Gastrocnemius medialis (tissue), 4 donors: ENCODE data around the gene TBCCD1. TPM values are rescaled to one million over a fixed set of nuclear protein-coding genes. Genes with fewer than 3 reads are reported as not detected.
"Not testable (repeated sequence)": the region's sequence is repeated elsewhere in the genome, so short reads cannot be mapped to it uniquely, and the experiment has no call there.

Experiments
- ATAC-seq, 2 donors: fragments of 150-250 bp; one replicate each; pipeline ENCODE4 v1.9.1; 2016
- DNase-seq, 2 donors: peaks; one replicate each; pipeline ENCODE4 v3.0.0-alpha.2; 2019
- H3K27ac ChIP-seq, 4 donors: fragments of 200-600 bp; sonication (generic); 1 replicate in 1 of 4; 2 replicates in 3 of 4; pipeline ENCODE4 v1.5.1; 2016 to 2018; ENCODE audit warnings: mild to moderate bottlenecking in 2 of 4, moderate library complexity in 1 of 4
- H3K27me3 ChIP-seq, 3 donors: fragments of 200-600 bp; sonication (generic) in 2 of 3; 1 replicate in 1 of 3; 2 replicates in 2 of 3; pipeline versions ENCODE4 v1.5.1 to v1.6.0; 2016 to 2019; ENCODE audit warnings: mild to moderate bottlenecking in 1 of 3, moderate library complexity in 1 of 3
- H3K36me3 ChIP-seq, 2 donors: fragments of 200-600 bp; sonication (generic) in 1 of 2; one replicate each; pipeline ENCODE4 v1.5.1; 2017 to 2018
- H3K4me1 ChIP-seq, 2 donors: fragments of 200-600 bp; sonication (generic) in 1 of 2; one replicate each; pipeline ENCODE4 v1.5.1; 2016 to 2017; ENCODE audit warnings: mild to moderate bottlenecking in 2 of 2
- H3K4me3 ChIP-seq, 4 donors: fragments of 200-600 bp; sonication (generic) in 3 of 4; 1 replicate in 1 of 4; 2 replicates in 3 of 4; pipeline ENCODE4 v1.5.1; 2016 to 2019; ENCODE audit warnings: mild to moderate bottlenecking in 2 of 4
- H3K9me3 ChIP-seq, 3 donors: fragments of 200-600 bp; sonication (generic) in 2 of 3; 1 replicate in 1 of 3; 2 replicates in 2 of 3; pipeline ENCODE4 v1.5.1; 2016 to 2019
- CTCF ChIP-seq, 5 experiments: fragments of 450-650 bp in 3 of 5; fragments of 200-600 bp in 2 of 5; sonication (generic) in 2 of 5; IDR thresholded peaks in 4 of 5; conservative IDR thresholded peaks in 1 of 5; 1 replicate in 4 of 5; 2 replicates in 1 of 5; pipeline ENCODE4 v1.5.1; 2016 to 2019; ENCODE audit warnings: antibody characterized with exemption in 5 of 5, mild to moderate bottlenecking in 3 of 5, moderate library complexity in 3 of 5
- POLR2A ChIP-seq, 2 donors: fragments of 450-650 bp; IDR thresholded peaks; one replicate each; pipeline ENCODE4 v1.6.1; 2017; ENCODE audit warnings: antibody characterized with exemption in 2 of 2, mild to moderate bottlenecking in 2 of 2, moderate library complexity in 2 of 2
- in situ Hi-C, 4 donors: fragments of 200-750 bp; cut with MboI; loops; one replicate each; pipeline versions ENCODE4 v1.15.0 to v1.8.0; 2017; ENCODE audit warnings: low sequenced_read_pairs in 4 of 4
- intact Hi-C: fragments of 100-400 bp; cut with DNase I; formaldehyde crosslinking; loops from one replicate; pipeline ENCODE4 v1.15.1; 2023; ENCODE audit warnings: low total_unique reads
- total RNA-seq, 4 donors: library from RNA; depleted of rRNA; stranded (reverse); fragments of >200 nt; gene quantifications; one replicate each; pipeline versions ENCODE4 v1.1.0 to v1.2.3, GENCODE V29; 2016

The TBCCD1 gene
- total RNA-seq, 4 donors from 2014 or later: 7.3 to 10.7 (median 8.0) TPM

DNA sequence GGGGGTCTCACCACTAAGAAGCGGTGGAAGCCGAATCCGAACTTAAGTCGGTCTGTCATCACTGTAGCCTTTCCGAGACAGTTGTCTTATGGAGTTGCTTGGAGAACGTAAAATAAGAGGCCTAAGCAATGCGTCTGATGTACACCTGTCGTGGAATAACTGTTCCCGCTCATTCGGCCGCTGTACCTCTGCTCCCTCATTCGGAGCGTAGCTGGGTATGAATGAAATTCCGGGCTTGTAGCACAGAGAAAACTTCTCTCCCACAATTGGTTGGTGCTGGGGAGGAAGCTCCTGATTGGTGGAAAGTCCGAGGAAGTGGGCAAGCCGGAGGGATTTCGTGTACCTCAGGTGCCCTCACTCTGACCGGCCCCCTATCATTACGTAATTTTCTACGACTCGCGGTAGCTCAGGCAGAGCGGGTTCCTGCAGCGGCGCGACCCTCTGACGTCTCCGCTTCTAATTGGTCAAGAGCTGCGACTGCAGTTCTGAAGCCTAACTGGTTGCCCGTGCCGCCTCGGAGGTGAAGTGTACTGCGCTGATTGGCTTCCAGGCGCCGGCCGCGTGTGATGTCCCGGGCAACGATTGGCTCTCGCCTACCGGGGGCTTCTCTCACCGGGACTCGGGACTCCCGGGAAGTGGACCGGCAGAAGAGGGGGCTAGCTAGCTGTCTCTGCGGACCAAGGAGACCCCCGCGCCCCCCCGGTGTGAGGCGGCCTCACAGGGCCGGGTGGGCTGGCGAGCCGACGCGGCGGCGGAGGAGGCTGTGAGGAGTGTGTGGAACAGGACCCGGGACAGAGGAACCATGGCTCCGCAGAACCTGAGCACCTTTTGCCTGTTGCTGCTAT, 3.2 kb upstream of the TBCCD1 start, which contains the start of gene DNAJB11:
TSS of gene DNAJB11 (plus strand) at position 625 of the 845 bp plus-strand sequence. CDS start at position 803, 178 bp downstream.
- Histone ChIP-seq H3K4me3 (peak within 1 kb of the TSS; percentile 81 to 99 (median 93)), H3K27ac (peak within 1 kb of the TSS; percentile 90 to 97 (median 94)), H3K9me3 (no peaks in the 10 kb centered on the region), H3K27me3 (no peaks in the 10 kb centered on the region), H3K36me3 (peaks cover 0 to 28% of the 10 kb centered on the region in 2 donors), H3K4me1 (peaks cover 25 to 34% of the 10 kb centered on the region in 2 donors)
- DNase-seq (peak; percentile 99), ATAC-seq (peak; percentile 90 to 96)
- in situ Hi-C loops: loop anchor here in 2 of 4 donors (25.0 kb wide), 4 partner anchors 217 to 983 kb away; partner anchors contain the start of genes EIF4A2 (in 1 of the 2), ETV5 (in 1 of the 2) and SENP2 (in 1 of the 2)
- intact Hi-C loops: loop anchor here (2.0 to 5.0 kb wide), 3 partner anchors 212 to 628 kb away; partner anchors contain the start of genes EIF4A2 and ETV5
- no peak for TF ChIP-seq CTCF (IDR thresholded peaks at IDR 0.05 in 4 of 5, conservative IDR thresholded peaks at IDR 0.05 in 1 of 5)
- TF ChIP-seq POLR2A (IDR thresholded peaks at IDR 0.05): peak; percentile 70 to 77

DNA sequence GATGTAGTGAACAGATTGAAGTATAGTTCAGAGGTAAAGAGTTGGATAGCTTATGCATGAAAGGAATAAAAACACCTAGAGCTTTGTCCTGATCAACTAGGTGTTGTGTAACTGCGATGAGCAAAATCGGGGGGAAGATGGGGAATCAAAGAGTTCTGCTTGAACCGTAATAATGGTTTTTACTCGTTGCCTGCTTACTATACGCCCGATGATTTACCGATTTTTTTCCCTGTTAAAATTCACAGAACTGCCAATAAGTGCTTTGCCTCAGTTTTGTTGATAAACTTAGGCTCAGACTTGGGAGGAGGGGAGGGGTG, 2.6 kb upstream of the TBCCD1 start:
- Histone ChIP-seq H3K9me3 (no peaks in the 10 kb centered on the region), H3K4me1 (peaks cover 25 to 34% of the 10 kb centered on the region in 2 donors), H3K36me3 (peaks cover 0 to 22% of the 10 kb centered on the region in 2 donors), H3K27me3 (no peaks in the 10 kb centered on the region), H3K4me3 (peak overlapping the region; percentile 67 to 99 (median 93)), H3K27ac (peak overlapping the region; percentile 62 to 95 (median 71))
- no peak for TF ChIP-seq POLR2A (IDR thresholded peaks at IDR 0.05)
- TF ChIP-seq CTCF (IDR thresholded peaks at IDR 0.05 in 4 of 5, conservative IDR thresholded peaks at IDR 0.05 in 1 of 5): no peak
- ATAC-seq (no peak), DNase-seq (no peak)
- intact Hi-C loops (loop anchor here (2.0 to 5.0 kb wide), 4 partner anchors 213 to 627 kb away; partner anchors contain the start of genes EIF4A2, ETV5 and RFC4), in situ Hi-C loops (loop anchor here in 2 of 4 donors (10.0 to 25.0 kb wide), 5 partner anchors 218 to 982 kb away; partner anchors contain the start of genes EIF4A2 (in 1 of the 2), ETV5 (in 1 of the 2) and SENP2 (in 1 of the 2))

DNA sequence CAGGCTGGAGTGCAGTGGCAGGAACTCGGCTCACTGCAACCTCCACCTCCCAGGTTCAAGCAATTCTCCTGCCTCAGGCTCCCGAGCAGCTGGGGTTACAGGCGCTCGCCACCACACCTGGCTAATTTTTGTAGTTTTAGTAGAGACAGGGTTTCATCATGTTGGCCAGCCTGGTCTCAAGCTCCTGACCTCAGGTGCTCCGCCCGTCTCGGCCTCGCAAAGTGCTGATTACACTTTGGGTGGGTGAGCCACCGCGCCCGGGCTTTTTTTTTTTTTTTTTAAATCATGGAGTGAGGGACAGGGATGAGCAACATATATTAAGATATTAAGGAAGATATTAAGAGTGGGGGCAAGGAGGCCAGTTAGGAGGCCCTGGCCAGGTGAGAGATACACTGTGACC, 2.2 kb upstream of the TBCCD1 start:
- in situ Hi-C loops: loop anchor here in 2 of 4 donors (10.0 to 25.0 kb wide), 5 partner anchors 218 to 982 kb away; partner anchors contain the start of genes EIF4A2 (in 1 of the 2), ETV5 (in 1 of the 2) and SENP2 (in 1 of the 2)

DNA sequence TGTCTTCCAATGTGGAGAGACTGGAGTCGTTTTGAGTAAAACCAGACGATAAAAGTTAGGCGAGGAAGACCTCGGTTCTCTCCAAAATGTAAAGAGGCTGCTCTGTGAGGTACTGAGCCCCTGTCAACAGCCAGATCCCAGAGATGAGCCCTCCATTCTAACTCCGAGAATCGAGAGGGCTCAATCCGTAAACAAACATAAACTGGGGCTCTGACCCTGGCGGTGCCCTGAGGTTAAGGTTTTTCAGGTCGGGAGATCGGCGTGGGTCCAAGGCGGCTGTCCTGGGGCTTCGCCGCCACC, 417 bp downstream of the TBCCD1 start:
- peaks cover 0 to 19% of the 10 kb centered on the region in 2 donors for H3K36me3 ChIP-seq
- TF ChIP-seq CTCF (IDR thresholded peaks at IDR 0.05 in 4 of 5, conservative IDR thresholded peaks at IDR 0.05 in 1 of 5) (no peak), POLR2A (IDR thresholded peaks at IDR 0.05) (no peak)
- H3K4me1 ChIP-seq: peaks cover 25 to 35% of the 10 kb centered on the region in 2 donors
- H3K9me3 ChIP-seq: no peaks in the 10 kb centered on the region
- no peaks in the 10 kb centered on the region for H3K27me3 ChIP-seq
- in situ Hi-C loops: loop anchor here in 2 of 4 donors (10.0 to 25.0 kb wide), 5 partner anchors 221 to 979 kb away; partner anchors contain the start of genes EIF4A2 (in 1 of the 2), ETV5 (in 1 of the 2) and SENP2 (in 1 of the 2)
- peak overlapping the region; percentile 93 to 96 (median 94) for H3K27ac ChIP-seq
- no peak for DNase-seq
- peak overlapping the region; percentile 82 to 100 (median 92) for H3K4me3 ChIP-seq
- intact Hi-C loops: loop anchor here (2.0 to 5.0 kb wide), 2 partner anchors 241 to 980 kb away; partner anchors contain the start of genes RFC4 and SENP2
- ATAC-seq: peak; percentile 2 to 5

More for the DNA sequence above, 2.2 kb upstream of the TBCCD1 start:
- H3K27me3 ChIP-seq, ATAC-seq, H3K9me3 ChIP-seq, DNase-seq: not testable (repeated sequence)
- Histone ChIP-seq H3K36me3 (peaks cover 0 to 22% of the 10 kb centered on the region in 2 donors), H3K4me1 (peaks cover 25 to 34% of the 10 kb centered on the region in 2 donors), H3K4me3 (peak overlapping the region in 2 of 4 donors; percentile 67 to 99), H3K27ac (peak overlapping the region in 3 of 4 donors; percentile 62 to 72 (median 70))
- intact Hi-C loops: loop anchor here (5.0 kb wide), 1 partner anchor 238 kb away; the partner anchor contains the start of gene RFC4
